Measurements from ENCODE around the gene CUL5.
A peak's percentile ranks its signal among the peaks of the same experiment; 100 is the strongest.

Gene CUL5

DNA sequence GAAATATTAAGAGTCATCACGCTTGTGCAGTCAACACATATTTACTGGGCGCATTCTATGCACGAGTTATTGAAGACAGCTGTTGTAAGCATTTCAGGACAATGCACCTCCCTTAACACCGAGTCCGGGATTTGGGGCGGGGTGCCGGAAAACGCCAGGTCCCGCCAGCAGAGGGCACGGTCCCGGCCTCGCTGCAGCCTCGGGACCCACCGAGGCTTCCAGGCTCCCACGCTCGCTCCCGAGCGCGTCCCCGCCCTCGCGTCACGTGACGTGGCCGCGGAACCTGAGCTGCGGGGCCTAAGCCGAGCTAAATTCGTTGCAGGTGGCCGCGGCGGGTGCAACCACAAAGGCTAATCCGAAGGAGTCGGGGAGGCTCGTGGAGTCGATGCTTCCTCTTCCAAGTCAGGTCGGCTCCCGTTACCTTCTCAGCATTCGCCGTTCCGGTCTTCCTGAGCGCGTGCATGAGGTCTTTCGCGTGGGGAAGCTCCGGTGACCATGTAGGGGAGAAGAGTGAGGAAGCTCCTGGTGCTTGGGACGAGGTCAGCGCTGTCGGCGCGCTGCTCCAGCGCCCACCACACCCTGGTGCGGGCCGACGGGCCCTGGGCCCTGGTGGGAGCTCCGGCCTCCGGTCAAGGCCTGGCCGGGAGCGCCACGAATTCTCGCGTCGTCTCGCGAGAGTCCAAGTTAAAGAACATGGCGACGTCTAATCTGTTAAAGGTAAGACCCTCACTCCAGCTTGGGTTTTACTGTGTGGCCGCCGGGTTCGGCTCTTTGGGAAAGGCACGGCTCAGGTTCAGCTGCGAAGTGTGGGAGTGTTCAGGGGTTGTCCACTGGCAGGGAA is at the start of gene CUL5 (continued):
- TF ChIP-seq, protein P1, sequence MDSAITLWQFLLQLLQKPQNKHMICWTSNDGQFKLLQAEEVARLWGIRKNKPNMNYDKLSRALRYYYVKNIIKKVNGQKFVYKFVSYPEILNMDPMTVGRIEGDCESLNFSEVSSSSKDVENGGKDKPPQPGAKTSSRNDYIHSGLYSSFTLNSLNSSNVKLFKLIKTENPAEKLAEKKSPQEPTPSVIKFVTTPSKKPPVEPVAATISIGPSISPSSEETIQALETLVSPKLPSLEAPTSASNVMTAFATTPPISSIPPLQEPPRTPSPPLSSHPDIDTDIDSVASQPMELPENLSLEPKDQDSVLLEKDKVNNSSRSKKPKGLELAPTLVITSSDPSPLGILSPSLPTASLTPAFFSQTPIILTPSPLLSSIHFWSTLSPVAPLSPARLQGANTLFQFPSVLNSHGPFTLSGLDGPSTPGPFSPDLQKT (IDR thresholded peaks at IDR 0.05; ENCODE audit: borderline replicate concordance, low read depth, low read length) = no peak
- TF ChIP-seq, protein P2, sequence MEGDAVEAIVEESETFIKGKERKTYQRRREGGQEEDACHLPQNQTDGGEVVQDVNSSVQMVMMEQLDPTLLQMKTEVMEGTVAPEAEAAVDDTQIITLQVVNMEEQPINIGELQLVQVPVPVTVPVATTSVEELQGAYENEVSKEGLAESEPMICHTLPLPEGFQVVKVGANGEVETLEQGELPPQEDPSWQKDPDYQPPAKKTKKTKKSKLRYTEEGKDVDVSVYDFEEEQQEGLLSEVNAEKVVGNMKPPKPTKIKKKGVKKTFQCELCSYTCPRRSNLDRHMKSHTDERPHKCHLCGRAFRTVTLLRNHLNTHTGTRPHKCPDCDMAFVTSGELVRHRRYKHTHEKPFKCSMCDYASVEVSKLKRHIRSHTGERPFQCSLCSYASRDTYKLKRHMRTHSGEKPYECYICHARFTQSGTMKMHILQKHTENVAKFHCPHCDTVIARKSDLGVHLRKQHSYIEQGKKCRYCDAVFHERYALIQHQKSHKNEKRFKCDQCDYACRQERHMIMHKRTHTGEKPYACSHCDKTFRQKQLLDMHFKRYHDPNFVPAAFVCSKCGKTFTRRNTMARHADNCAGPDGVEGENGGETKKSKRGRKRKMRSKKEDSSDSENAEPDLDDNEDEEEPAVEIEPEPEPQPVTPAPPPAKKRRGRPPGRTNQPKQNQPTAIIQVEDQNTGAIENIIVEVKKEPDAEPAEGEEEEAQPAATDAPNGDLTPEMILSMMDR (tag by site-specific recombination; IDR thresholded peaks at IDR 0.05) = peak; percentile 82

DNA sequence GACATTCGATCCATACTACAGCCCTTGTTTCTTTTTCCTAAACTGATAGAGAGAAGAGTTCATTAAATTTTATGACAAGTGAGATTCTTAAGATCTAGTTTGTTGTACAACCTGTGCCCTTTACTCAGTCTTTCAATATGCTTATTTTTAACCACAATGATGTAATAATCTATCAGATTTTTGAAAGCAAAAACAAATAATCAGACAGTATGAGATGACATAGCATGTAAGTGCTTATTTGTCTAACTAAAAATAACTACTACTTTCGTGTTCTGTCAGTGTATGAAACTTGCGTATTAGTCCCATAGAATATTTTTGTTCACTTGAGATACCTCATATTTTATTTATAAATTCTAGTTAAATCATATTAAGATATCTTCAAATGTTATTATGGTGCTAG is 47.2 kb upstream of the CUL5 start:
- POLR2A ChIA-PET = no interaction called here
- CTCF ChIA-PET = no interaction called here
- H3K9me3 ChIP-seq (ENCODE audit: control insufficient read depth, insufficient read depth, low read depth, low read length) = no peaks in the 10 kb centered on the region
- H3K4me3 ChIP-seq (ENCODE audit: low read depth, low read length) = no peak overlapping the region
- no peak for TF ChIP-seq ZNF791 (tag by site-specific recombination; IDR thresholded peaks at IDR 0.05)
- TF ChIP-seq, protein P3, sequence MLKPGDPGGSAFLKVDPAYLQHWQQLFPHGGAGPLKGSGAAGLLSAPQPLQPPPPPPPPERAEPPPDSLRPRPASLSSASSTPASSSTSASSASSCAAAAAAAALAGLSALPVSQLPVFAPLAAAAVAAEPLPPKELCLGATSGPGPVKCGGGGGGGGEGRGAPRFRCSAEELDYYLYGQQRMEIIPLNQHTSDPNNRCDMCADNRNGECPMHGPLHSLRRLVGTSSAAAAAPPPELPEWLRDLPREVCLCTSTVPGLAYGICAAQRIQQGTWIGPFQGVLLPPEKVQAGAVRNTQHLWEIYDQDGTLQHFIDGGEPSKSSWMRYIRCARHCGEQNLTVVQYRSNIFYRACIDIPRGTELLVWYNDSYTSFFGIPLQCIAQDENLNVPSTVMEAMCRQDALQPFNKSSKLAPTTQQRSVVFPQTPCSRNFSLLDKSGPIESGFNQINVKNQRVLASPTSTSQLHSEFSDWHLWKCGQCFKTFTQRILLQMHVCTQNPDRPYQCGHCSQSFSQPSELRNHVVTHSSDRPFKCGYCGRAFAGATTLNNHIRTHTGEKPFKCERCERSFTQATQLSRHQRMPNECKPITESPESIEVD (tag by site-specific recombination; IDR thresholded peaks at IDR 0.05) = 0 out of 2 replicates have a peak, but pooled peaks have one; percentile 21
- H3K27ac ChIP-seq (ENCODE audit: extremely low read depth, low read depth, low read length) = no peak overlapping the region
- H3K4me1 ChIP-seq (ENCODE audit: control insufficient read depth, insufficient read depth, low read length) = no peaks in the 10 kb centered on the region
- H3K36me3 ChIP-seq (ENCODE audit: control insufficient read depth in 2 of 2, insufficient read depth in 1 of 2, low read length in 2 of 2) = no peaks in the 10 kb centered on the region

DNA sequence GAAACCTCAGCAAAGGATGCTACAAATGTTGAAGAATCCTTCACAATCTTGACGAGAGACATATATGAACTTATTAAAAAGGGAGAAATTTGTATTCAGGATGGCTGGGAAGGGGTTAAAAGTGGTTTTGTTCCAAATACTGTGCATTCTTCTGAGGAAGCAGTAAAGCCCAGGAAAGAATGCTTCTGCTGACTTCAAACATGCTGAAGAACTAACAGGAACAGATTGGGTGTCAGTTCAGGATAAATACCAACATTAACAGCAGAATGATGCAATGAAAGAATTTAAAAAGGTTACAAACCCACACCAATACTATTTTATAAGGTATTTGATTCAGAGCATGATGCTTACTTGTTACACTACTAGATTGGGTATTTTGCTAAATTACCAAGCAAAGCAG is 46.5 kb upstream of the CUL5 start:
- POLR2A ChIA-PET = no interaction called here
- Histone ChIP-seq H3K4me1 (ENCODE audit: control insufficient read depth, insufficient read depth, low read length) (no peaks in the 10 kb centered on the region), H3K9me3 (ENCODE audit: control insufficient read depth, insufficient read depth, low read depth, low read length) (no peaks in the 10 kb centered on the region), H3K36me3 (ENCODE audit: control insufficient read depth in 2 of 2, insufficient read depth in 1 of 2, low read length in 2 of 2) (no peaks in the 10 kb centered on the region), H3K4me3 (ENCODE audit: low read depth, low read length) (no peak overlapping the region), H3K27ac (ENCODE audit: extremely low read depth, low read depth, low read length) (no peak overlapping the region)
- TF ChIP-seq ZNF394 (tag by site-specific recombination; IDR thresholded peaks at IDR 0.05; ENCODE audit: borderline replicate concordance) = no peak
- TF ChIP-seq BCL11B (tag by site-specific recombination; IDR thresholded peaks at IDR 0.05; ENCODE audit: low read depth) = no peak
- TF ChIP-seq, protein P4, sequence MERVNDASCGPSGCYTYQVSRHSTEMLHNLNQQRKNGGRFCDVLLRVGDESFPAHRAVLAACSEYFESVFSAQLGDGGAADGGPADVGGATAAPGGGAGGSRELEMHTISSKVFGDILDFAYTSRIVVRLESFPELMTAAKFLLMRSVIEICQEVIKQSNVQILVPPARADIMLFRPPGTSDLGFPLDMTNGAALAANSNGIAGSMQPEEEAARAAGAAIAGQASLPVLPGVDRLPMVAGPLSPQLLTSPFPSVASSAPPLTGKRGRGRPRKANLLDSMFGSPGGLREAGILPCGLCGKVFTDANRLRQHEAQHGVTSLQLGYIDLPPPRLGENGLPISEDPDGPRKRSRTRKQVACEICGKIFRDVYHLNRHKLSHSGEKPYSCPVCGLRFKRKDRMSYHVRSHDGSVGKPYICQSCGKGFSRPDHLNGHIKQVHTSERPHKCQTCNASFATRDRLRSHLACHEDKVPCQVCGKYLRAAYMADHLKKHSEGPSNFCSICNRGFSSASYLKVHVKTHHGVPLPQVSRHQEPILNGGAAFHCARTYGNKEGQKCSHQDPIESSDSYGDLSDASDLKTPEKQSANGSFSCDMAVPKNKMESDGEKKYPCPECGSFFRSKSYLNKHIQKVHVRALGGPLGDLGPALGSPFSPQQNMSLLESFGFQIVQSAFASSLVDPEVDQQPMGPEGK (tag by site-specific recombination; IDR thresholded peaks at IDR 0.05) = no peak
- TF ChIP-seq, protein P5, sequence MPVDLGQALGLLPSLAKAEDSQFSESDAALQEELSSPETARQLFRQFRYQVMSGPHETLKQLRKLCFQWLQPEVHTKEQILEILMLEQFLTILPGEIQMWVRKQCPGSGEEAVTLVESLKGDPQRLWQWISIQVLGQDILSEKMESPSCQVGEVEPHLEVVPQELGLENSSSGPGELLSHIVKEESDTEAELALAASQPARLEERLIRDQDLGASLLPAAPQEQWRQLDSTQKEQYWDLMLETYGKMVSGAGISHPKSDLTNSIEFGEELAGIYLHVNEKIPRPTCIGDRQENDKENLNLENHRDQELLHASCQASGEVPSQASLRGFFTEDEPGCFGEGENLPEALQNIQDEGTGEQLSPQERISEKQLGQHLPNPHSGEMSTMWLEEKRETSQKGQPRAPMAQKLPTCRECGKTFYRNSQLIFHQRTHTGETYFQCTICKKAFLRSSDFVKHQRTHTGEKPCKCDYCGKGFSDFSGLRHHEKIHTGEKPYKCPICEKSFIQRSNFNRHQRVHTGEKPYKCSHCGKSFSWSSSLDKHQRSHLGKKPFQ (tag by site-specific recombination; IDR thresholded peaks at IDR 0.05) = no peak
- no peak for TF ChIP-seq ZFP69B (tag by site-specific recombination; IDR thresholded peaks at IDR 0.05)
- TF ChIP-seq ZNF433 (tag by site-specific recombination; IDR thresholded peaks at IDR 0.05; ENCODE audit: low read depth) = no peak
- TF ChIP-seq, protein P6, sequence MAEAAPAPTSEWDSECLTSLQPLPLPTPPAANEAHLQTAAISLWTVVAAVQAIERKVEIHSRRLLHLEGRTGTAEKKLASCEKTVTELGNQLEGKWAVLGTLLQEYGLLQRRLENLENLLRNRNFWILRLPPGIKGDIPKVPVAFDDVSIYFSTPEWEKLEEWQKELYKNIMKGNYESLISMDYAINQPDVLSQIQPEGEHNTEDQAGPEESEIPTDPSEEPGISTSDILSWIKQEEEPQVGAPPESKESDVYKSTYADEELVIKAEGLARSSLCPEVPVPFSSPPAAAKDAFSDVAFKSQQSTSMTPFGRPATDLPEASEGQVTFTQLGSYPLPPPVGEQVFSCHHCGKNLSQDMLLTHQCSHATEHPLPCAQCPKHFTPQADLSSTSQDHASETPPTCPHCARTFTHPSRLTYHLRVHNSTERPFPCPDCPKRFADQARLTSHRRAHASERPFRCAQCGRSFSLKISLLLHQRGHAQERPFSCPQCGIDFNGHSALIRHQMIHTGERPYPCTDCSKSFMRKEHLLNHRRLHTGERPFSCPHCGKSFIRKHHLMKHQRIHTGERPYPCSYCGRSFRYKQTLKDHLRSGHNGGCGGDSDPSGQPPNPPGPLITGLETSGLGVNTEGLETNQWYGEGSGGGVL (tag by site-specific recombination; IDR thresholded peaks at IDR 0.05) = no peak
- no peak for TF ChIP-seq ZNF501 (tag by site-specific recombination; IDR thresholded peaks at IDR 0.05)
- TF ChIP-seq REPIN1 (tag by site-specific recombination; IDR thresholded peaks at IDR 0.05; ENCODE audit: low read depth) = no peak
- no peak for TF ChIP-seq ZEB2 (tag by site-specific recombination; IDR thresholded peaks at IDR 0.05)
- TF ChIP-seq OVOL3 (tag by site-specific recombination; IDR thresholded peaks at IDR 0.05) = no peak
- TF ChIP-seq ZNF701 (tag by site-specific recombination; IDR thresholded peaks at IDR 0.05) = no peak
- no peak for TF ChIP-seq SETDB1 (IDR thresholded peaks at IDR 0.05; ENCODE audit: insufficient read length, low read length)
- no peak for TF ChIP-seq ZNF768 (tag by site-specific recombination; IDR thresholded peaks at IDR 0.05)
- CTCF ChIA-PET = no interaction called here

Measured in HEK293 (cell line).